Measurements from ENCODE around the gene VWA7.

VWA7 gene

GRCh38 chr6:31758281-31758680 lies 18.8 kb downstream of the VWA7 start:
- TF ChIP-seq, protein P1, sequence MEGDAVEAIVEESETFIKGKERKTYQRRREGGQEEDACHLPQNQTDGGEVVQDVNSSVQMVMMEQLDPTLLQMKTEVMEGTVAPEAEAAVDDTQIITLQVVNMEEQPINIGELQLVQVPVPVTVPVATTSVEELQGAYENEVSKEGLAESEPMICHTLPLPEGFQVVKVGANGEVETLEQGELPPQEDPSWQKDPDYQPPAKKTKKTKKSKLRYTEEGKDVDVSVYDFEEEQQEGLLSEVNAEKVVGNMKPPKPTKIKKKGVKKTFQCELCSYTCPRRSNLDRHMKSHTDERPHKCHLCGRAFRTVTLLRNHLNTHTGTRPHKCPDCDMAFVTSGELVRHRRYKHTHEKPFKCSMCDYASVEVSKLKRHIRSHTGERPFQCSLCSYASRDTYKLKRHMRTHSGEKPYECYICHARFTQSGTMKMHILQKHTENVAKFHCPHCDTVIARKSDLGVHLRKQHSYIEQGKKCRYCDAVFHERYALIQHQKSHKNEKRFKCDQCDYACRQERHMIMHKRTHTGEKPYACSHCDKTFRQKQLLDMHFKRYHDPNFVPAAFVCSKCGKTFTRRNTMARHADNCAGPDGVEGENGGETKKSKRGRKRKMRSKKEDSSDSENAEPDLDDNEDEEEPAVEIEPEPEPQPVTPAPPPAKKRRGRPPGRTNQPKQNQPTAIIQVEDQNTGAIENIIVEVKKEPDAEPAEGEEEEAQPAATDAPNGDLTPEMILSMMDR (IDR thresholded peaks at IDR 0.05), result no peak
- no peak for DNase-seq (ENCODE audit: low spot score)
- Histone ChIP-seq H3K4me3 (no peak overlapping the region), H3K27ac (no peak overlapping the region)

DNA sequence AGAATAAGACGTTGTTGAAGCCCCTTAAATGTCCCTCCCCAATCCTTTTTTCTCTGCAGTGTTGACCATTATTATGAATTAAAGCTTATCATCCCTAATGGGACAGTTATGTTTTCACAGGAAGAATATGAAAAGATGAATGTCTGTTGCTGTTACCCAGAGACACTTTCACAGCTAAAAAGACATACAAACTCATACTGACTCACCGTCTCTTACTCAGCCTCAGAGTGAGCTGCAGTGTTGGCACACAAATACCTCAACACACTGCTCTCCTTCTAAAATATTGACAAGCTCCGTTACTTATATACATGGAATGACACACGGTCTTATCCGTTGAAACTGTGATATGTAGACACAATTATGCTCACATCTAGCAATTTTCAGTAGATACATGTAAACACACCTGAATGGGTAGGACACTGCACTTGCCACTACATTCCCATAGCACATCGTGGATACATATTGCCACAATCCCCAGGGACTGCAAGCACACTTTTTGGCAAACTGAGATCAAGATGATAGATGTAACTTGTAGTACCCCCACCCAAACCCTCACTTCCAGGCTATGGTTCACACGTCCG lies 24.3 kb downstream of the VWA7 start:
- TF ChIP-seq, protein P1 (IDR thresholded peaks at IDR 0.05), result no peak
- Histone ChIP-seq H3K27ac (no peak overlapping the region), H3K4me3 (no peak overlapping the region)
- DNase-seq (ENCODE audit: low spot score), result no peak

GRCh38 chr6:31750411-31751022 lies 26.6 kb downstream of the VWA7 start:
- Histone ChIP-seq H3K4me3 (no peak overlapping the region), H3K27ac (no peak overlapping the region)
- no peak for DNase-seq (ENCODE audit: low spot score)
- TF ChIP-seq, protein P1 (IDR thresholded peaks at IDR 0.05), result no peak

DNA sequence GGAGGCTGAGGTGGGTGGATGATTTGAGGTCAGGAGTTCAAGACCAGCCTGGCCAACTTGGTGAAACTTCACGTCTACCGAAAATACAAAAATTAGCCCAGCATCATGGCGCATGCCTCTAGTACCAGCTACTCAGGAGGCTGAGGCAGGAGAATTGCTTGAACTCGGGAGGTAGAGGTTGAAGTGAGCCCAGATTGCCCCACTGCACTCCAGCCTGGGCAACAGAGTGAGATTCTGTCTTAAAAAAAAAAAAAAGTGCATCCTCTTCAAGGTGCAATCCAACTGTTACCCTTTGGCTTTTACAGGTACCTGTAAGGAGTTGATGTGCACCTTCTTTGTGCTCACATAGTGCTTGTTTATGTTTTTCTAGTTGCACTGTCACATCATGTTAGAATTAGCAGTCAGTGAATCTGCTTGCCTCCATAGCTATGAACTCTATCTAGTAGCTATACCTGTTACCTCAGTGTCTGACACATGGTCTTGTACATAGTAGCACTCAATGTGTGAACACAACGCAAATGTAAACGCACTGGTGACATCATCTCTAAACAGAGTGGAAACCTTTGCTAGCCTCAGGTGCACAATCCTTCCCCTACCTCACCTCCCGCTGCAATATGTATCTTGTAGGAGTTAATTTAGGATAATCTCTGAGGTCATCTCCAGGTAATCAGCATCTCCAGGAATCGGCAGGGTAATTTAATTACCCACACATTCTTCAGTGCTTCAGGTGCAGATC lies 27.7 kb downstream of the VWA7 start:
- TF ChIP-seq, protein P1 (IDR thresholded peaks at IDR 0.05), result no peak
- Histone ChIP-seq H3K4me3 (no peak overlapping the region), H3K27ac (no peak overlapping the region)
- no peak for DNase-seq (ENCODE audit: low spot score)

GRCh38 chr6:31744422-31744821 lies 32.7 kb downstream of the VWA7 start:
- no peak for DNase-seq (ENCODE audit: low spot score)
- Histone ChIP-seq H3K27ac (no peak overlapping the region), H3K4me3 (no peak overlapping the region)
- TF ChIP-seq, protein P1 (IDR thresholded peaks at IDR 0.05), result no peak

DNA sequence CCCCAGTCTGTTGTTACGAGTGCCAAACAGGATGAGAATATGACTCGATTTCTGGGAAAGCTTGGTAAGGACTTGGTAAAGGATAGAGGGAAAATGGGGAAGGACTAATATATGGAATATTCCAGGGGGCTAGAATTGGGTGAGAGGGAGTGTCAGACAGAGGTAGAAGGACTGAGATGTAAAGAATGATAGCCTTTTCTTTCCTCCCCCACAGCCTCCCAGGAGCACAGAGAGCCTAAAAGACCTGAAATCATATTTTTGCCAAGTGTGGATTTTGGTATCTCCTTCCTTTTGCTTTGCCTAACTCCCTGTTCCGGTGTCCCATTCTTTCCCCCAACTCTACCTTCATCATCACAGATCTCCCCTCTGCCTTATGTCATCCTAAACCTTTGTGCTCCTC lies 34.2 kb downstream of the VWA7 start:
- DNase-seq (ENCODE audit: low spot score), result no peak
- TF ChIP-seq, protein P1 (IDR thresholded peaks at IDR 0.05), result no peak
- no peak overlapping the region for H3K4me3 ChIP-seq

DNA sequence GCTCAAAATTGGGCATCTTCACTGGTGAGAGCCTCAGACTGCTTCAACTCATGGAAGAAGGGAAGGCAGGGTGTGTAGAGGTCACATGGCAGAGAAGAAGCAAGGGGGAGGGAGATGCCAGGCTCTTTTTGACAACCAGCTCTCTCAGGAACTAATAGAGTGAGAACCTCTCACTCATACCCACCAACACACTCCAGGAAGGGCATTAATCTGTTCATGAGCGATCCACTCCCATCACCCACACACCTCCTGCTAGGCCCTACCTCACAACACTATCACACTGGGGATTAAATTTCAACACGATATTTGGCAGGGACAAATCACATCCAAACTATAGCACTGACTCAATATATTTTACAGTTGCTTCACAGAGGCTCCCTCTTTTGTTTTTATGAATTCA lies 35.3 kb downstream of the VWA7 start:
- Histone ChIP-seq H3K4me3 (no peak overlapping the region), H3K27ac (no peak overlapping the region)
- DNase-seq (ENCODE audit: low spot score), result no peak
- TF ChIP-seq, protein P1 (IDR thresholded peaks at IDR 0.05), result no peak

More for the DNA sequence above, 34.2 kb downstream of the VWA7 start:
- H3K27ac ChIP-seq, result no peak overlapping the region

Measured in coronary artery (tissue), 2 donors.